ENCODE measurements around the gene RPRD1B. TPM values are rescaled to one million over a fixed set of nuclear protein-coding genes. Genes with fewer than 3 reads are reported as not detected.
A peak's percentile ranks its signal among the peaks of the same experiment; 100 is the strongest.

RPRD1B gene
- polyA plus RNA-seq, 3 donors = 3.6 to 12.3 (median 4.7) TPM

DNA sequence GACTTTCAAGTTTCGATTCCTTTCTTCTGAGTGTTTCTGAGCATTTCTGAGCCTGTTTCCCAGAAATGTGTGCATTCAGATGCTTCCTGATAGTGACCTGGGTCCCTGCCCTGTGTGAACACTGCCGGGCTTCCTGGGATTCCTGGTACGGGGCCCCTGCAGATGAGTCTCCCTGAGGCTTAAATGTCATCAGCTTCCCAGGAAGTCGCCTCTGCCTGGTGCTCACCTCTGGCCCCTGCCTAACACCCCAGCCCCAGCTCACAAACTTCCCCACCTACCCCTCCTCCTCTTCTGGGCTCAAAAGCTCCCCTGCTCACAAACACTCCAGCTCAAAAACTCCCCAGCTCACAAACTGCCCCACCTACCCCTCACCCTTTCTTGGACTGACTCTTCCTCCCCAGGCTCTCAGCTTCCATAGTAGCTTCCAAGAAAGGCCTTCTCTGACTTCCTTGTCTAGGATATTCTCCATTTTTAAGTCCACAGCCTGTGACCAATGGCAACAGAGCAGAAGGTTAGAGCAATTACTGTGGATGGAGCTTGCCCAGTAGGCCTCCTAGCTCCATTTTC, 89.6 kb downstream of the RPRD1B start:
- Histone ChIP-seq H3K9me3 (replicated peaks in 1 of 2; ENCODE audit: control insufficient read depth in 1 of 2, insufficient read depth in 1 of 2, low read length in 2 of 2) (no peaks in the 10 kb centered on the region), H3K4me3 (replicated peaks in 1 of 3; ENCODE audit: low read depth in 2 of 3, low read length in 3 of 3) (no peak overlapping the region), H3K79me2 (ENCODE audit: insufficient read depth, low read length) (no peaks in the 10 kb centered on the region), H3K9ac (ENCODE audit: insufficient read depth, low read length, poor library complexity, severe bottlenecking) (no peak overlapping the region), H3K4me2 (replicated peaks; ENCODE audit: extremely low read depth, low read length, poor library complexity, severe bottlenecking) (no peak overlapping the region), H3K4me1 (ENCODE audit: control insufficient read depth in 1 of 2, insufficient read depth in 2 of 2, low read length in 2 of 2) (no peaks in the 10 kb centered on the region), H2AFZ (ENCODE audit: insufficient read depth, low read depth, low read length, poor library complexity, severe bottlenecking) (no peak overlapping the region), H3K27ac (ENCODE audit: low read depth in 1 of 2, low read length in 2 of 2) (no peak overlapping the region), H3K27me3 (ENCODE audit: control insufficient read depth in 2 of 2, insufficient read depth in 2 of 2, low read length in 2 of 2) (no peaks in the 10 kb centered on the region), H3K36me3 (replicated peaks in 1 of 2; ENCODE audit: control insufficient read depth in 1 of 2, insufficient read depth in 2 of 2, low read length in 2 of 2) (no peaks in the 10 kb centered on the region), H4K20me1 (ENCODE audit: insufficient read depth, low read length) (no peaks in the 10 kb centered on the region)
- H3K4me1 Mint-ChIP-seq = no peaks in the 10 kb centered on the region
- no peaks in the 10 kb centered on the region for H3K27me3 Mint-ChIP-seq (ENCODE audit: low read depth in 3 of 3)
- H3K36me3 Mint-ChIP-seq = no peaks in the 10 kb centered on the region
- no peak overlapping the region for H3K4me3 Mint-ChIP-seq
- no peaks in the 10 kb centered on the region for H3K9me3 Mint-ChIP-seq
- H3K27ac Mint-ChIP-seq = peak overlapping the region in 1 of 7 donors; percentile 46
- no peak for DNase-seq
- intact Hi-C loops (cut with micrococcal nuclease) = no loop called here
- WGBS (ENCODE audit: insufficient coverage) = 92% methylated on average over 4 of the region's 4 CpGs
- TF ChIP-seq, protein P1, sequence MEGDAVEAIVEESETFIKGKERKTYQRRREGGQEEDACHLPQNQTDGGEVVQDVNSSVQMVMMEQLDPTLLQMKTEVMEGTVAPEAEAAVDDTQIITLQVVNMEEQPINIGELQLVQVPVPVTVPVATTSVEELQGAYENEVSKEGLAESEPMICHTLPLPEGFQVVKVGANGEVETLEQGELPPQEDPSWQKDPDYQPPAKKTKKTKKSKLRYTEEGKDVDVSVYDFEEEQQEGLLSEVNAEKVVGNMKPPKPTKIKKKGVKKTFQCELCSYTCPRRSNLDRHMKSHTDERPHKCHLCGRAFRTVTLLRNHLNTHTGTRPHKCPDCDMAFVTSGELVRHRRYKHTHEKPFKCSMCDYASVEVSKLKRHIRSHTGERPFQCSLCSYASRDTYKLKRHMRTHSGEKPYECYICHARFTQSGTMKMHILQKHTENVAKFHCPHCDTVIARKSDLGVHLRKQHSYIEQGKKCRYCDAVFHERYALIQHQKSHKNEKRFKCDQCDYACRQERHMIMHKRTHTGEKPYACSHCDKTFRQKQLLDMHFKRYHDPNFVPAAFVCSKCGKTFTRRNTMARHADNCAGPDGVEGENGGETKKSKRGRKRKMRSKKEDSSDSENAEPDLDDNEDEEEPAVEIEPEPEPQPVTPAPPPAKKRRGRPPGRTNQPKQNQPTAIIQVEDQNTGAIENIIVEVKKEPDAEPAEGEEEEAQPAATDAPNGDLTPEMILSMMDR (IDR thresholded peaks at IDR 0.05) = no peak

DNA sequence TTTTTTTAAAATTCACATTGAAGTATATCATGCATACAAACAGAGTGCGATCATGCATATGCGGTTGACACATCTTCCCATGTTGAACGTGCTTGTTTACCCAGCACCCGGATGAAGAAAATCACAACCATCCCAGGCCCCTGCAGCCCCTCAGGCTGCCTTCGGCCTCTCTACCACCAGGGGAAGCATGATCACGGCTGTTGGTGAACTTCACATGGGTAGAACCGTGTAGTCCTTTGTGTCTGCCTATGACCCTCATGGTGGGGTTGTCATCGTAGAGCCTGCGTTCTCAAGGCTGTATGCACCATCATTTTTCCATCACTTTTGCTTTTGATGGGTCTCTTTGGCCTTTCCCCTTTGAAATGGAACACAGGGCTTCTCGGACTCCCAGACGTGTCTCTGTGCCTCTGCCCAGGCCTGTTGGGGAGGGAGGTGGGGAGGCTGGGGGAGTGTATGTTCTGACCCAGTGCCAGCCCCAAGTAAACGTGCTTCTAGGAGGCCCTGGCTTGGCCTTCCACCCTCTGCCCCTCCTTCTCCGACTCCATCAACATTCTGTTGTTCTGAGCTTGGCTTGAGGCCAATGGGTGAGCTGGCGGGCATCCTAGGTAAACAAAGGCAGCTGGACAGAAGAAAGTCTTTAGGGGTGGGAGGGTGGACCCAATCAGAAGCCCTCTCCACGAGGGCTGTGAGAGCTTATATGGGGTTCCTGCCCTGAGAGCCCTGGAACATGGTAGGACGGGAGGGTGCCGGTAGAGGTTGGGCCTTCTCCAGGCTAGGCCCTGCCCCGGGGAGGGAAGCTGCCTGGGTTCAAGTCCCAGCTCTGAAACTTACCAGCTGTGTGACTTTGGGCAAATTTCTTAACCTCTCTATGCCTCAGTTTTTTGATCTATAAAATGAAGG, 91.9 kb downstream of the RPRD1B start:
- no peak for DNase-seq
- Mint-ChIP-seq H3K27ac (no peak overlapping the region), H3K9me3 (no peaks in the 10 kb centered on the region), H3K4me3 (no peak overlapping the region), H3K36me3 (no peaks in the 10 kb centered on the region), H3K27me3 (ENCODE audit: low read depth in 3 of 3) (peaks cover 0 to 2% (median 0%) of the 10 kb centered on the region in 3 donors), H3K4me1 (no peaks in the 10 kb centered on the region)
- no peaks in the 10 kb centered on the region for H3K27me3 ChIP-seq (ENCODE audit: control insufficient read depth in 2 of 2, insufficient read depth in 2 of 2, low read length in 2 of 2)
- H3K9ac ChIP-seq (ENCODE audit: insufficient read depth, low read length, poor library complexity, severe bottlenecking) = no peak overlapping the region
- H2AFZ ChIP-seq (ENCODE audit: insufficient read depth, low read depth, low read length, poor library complexity, severe bottlenecking) = no peak overlapping the region
- no peaks in the 10 kb centered on the region for H3K4me1 ChIP-seq (ENCODE audit: control insufficient read depth in 1 of 2, insufficient read depth in 2 of 2, low read length in 2 of 2)
- no peaks in the 10 kb centered on the region for H3K36me3 ChIP-seq (replicated peaks in 1 of 2; ENCODE audit: control insufficient read depth in 1 of 2, insufficient read depth in 2 of 2, low read length in 2 of 2)
- intact Hi-C loops (cut with micrococcal nuclease) = no loop called here
- no peak overlapping the region for H3K4me2 ChIP-seq (replicated peaks; ENCODE audit: extremely low read depth, low read length, poor library complexity, severe bottlenecking)
- TF ChIP-seq, protein P1 (IDR thresholded peaks at IDR 0.05) = no peak
- no peaks in the 10 kb centered on the region for H3K9me3 ChIP-seq (replicated peaks in 1 of 2; ENCODE audit: control insufficient read depth in 1 of 2, insufficient read depth in 1 of 2, low read length in 2 of 2)
- H3K4me3 ChIP-seq (replicated peaks in 1 of 3; ENCODE audit: low read depth in 2 of 3, low read length in 3 of 3) = no peak overlapping the region
- H4K20me1 ChIP-seq (ENCODE audit: insufficient read depth, low read length) = no peaks in the 10 kb centered on the region
- H3K27ac ChIP-seq (ENCODE audit: low read depth in 1 of 2, low read length in 2 of 2) = no peak overlapping the region
- WGBS (ENCODE audit: insufficient coverage) = 100% methylated on average over 7 of the region's 18 CpGs
- H3K79me2 ChIP-seq (ENCODE audit: insufficient read depth, low read length) = no peaks in the 10 kb centered on the region
